Measurements from ENCODE around the gene CRACDL. TPM values are rescaled to one million over a fixed set of nuclear protein-coding genes. Genes with fewer than 3 reads are reported as not detected.

Gene CRACDL
- total and polyA plus RNA-seq, 4 experiments from 2014 or later = 0.25 to 1.3 (median 1.2) TPM

- peaks cover 12% of the 10 kb centered on the region for H3K4me1 ChIP-seq (ENCODE audit: insufficient read depth, low read length)
- no peaks in the 10 kb centered on the region for H3K27me3 ChIP-seq (ENCODE audit: insufficient read depth, low read length)
- ChIA-PET POLR2A (ENCODE audit: partially characterized antibody) (interaction anchor here (0.9 to 1.0 kb wide), 2 partner anchors 21 to 80 kb away, joined by 3 read pairs; no protein-coding TSS in a partner anchor), CTCF (ENCODE audit: partially characterized antibody) (interaction anchor here (1.6 kb wide), 1 partner anchor 12 kb away, joined by 3 read pairs; no protein-coding TSS in a partner anchor)
- intact Hi-C loops (cut with micrococcal nuclease) = no loop called here
- Mint-ChIP-seq H3K4me3 (no peak overlapping the region), H3K27me3 (no peaks in the 10 kb centered on the region), H3K27ac (peak overlapping the region in 3 of 7 donors; percentile 29 to 63 (median 31)), H3K9me3 (no peaks in the 10 kb centered on the region), H3K4me1 (peaks cover 25 to 63% (median 42%) of the 10 kb centered on the region in 4 donors), H3K36me3 (no peaks in the 10 kb centered on the region)
- H3K36me3 ChIP-seq (ENCODE audit: insufficient read depth, low read length) = no peaks in the 10 kb centered on the region
- H3K27ac ChIP-seq (ENCODE audit: low read depth, low read length) = no peak overlapping the region
- H3K9me3 ChIP-seq (ENCODE audit: control insufficient read depth in 1 of 2, low read length in 2 of 2) = no peaks in the 10 kb centered on the region
- DNase-seq = no peak
- no peak overlapping the region for H3K4me3 ChIP-seq (ENCODE audit: low read length in 2 of 2)
Observed at GRCh38 chr2:98750593-98751282, 185.3 kb downstream of the CRACDL start.

- Histone ChIP-seq H3K4me1 (ENCODE audit: insufficient read depth, low read length) (peaks cover 29% of the 10 kb centered on the region), H3K36me3 (ENCODE audit: insufficient read depth, low read length) (no peaks in the 10 kb centered on the region), H3K4me3 (ENCODE audit: low read length in 2 of 2) (no peak overlapping the region), H3K9me3 (ENCODE audit: control insufficient read depth in 1 of 2, low read length in 2 of 2) (no peaks in the 10 kb centered on the region), H3K27ac (ENCODE audit: low read depth, low read length) (no peak overlapping the region), H3K27me3 (ENCODE audit: insufficient read depth, low read length) (no peaks in the 10 kb centered on the region)
- Mint-ChIP-seq H3K9me3 (no peaks in the 10 kb centered on the region), H3K4me1 (peaks cover 25 to 67% (median 48%) of the 10 kb centered on the region in 4 donors), H3K36me3 (no peaks in the 10 kb centered on the region), H3K27ac (peak overlapping the region in 4 of 7 donors; percentile 51 to 77 (median 61)), H3K4me3 (peak overlapping the region in 3 of 8 donors; percentile 14 to 47 (median 17)), H3K27me3 (no peaks in the 10 kb centered on the region)
- intact Hi-C loops (cut with micrococcal nuclease) = no loop called here
- ChIA-PET POLR2A (ENCODE audit: partially characterized antibody) (interaction anchor here (0.5 to 1.5 kb wide), 4 partner anchors 12 to 88 kb away, joined by 3 to 4 read pairs (median 3); no protein-coding TSS in a partner anchor), CTCF (ENCODE audit: partially characterized antibody) (no interaction called here)
- DNase-seq = no peak
Observed at GRCh38 chr2:98749066-98749450, 187.0 kb downstream of the CRACDL start.

GRCh38 chr2:98748292-98749065 lies 187.5 kb downstream of the CRACDL start:
- no peaks in the 10 kb centered on the region for H3K36me3 Mint-ChIP-seq
- POLR2A ChIA-PET (ENCODE audit: partially characterized antibody) = interaction anchor here (0.7 to 5.7 kb wide), 9 partner anchors 9 to 88 kb away, joined by 3 to 48 read pairs (median 4); partner anchors contain the start of gene MGAT4A
- Histone ChIP-seq H3K9me3 (ENCODE audit: control insufficient read depth in 1 of 2, low read length in 2 of 2) (no peaks in the 10 kb centered on the region), H3K27me3 (ENCODE audit: insufficient read depth, low read length) (no peaks in the 10 kb centered on the region), H3K36me3 (ENCODE audit: insufficient read depth, low read length) (no peaks in the 10 kb centered on the region), H3K4me1 (ENCODE audit: insufficient read depth, low read length) (peaks cover 34% of the 10 kb centered on the region), H3K4me3 (ENCODE audit: low read length in 2 of 2) (no peak overlapping the region), H3K27ac (ENCODE audit: low read depth, low read length) (no peak overlapping the region)
- H3K27ac Mint-ChIP-seq = peak overlapping the region in 5 of 7 donors; percentile 1 to 77 (median 58)
- no peaks in the 10 kb centered on the region for H3K27me3 Mint-ChIP-seq
- peaks cover 26 to 70% (median 48%) of the 10 kb centered on the region in 4 donors for H3K4me1 Mint-ChIP-seq
- no peak for DNase-seq
- CTCF ChIA-PET (ENCODE audit: partially characterized antibody) = no interaction called here
- no peaks in the 10 kb centered on the region for H3K9me3 Mint-ChIP-seq
- intact Hi-C loops (cut with micrococcal nuclease) = no loop called here
- H3K4me3 Mint-ChIP-seq = peak overlapping the region in 5 of 8 donors; percentile 5 to 47 (median 17)

GRCh38 chr2:98747888-98748287 lies 188.1 kb downstream of the CRACDL start:
- Mint-ChIP-seq H3K9me3 (no peaks in the 10 kb centered on the region), H3K4me1 (peaks cover 27 to 70% (median 49%) of the 10 kb centered on the region in 4 donors), H3K27me3 (no peaks in the 10 kb centered on the region), H3K36me3 (no peaks in the 10 kb centered on the region), H3K27ac (peak overlapping the region in 3 of 7 donors; percentile 1 to 55 (median 4)), H3K4me3 (peak overlapping the region in 2 of 8 donors; percentile 5 to 32)
- no peak overlapping the region for H3K27ac ChIP-seq (ENCODE audit: low read depth, low read length)
- H3K9me3 ChIP-seq (ENCODE audit: control insufficient read depth in 1 of 2, low read length in 2 of 2) = no peaks in the 10 kb centered on the region
- intact Hi-C loops (cut with micrococcal nuclease) = no loop called here
- ChIA-PET POLR2A (ENCODE audit: partially characterized antibody) (interaction anchor here (1.0 to 5.7 kb wide), 8 partner anchors 10 to 28 kb away, joined by 3 to 48 read pairs (median 4); partner anchors contain the start of gene MGAT4A), CTCF (ENCODE audit: partially characterized antibody) (interaction anchor here (0.7 to 1.4 kb wide), 2 partner anchors 8 to 11 kb away, joined by 3 read pairs; no protein-coding TSS in a partner anchor)
- H3K36me3 ChIP-seq (ENCODE audit: insufficient read depth, low read length) = no peaks in the 10 kb centered on the region
- H3K4me3 ChIP-seq (ENCODE audit: low read length in 2 of 2) = no peak overlapping the region
- peaks cover 37% of the 10 kb centered on the region for H3K4me1 ChIP-seq (ENCODE audit: insufficient read depth, low read length)
- H3K27me3 ChIP-seq (ENCODE audit: insufficient read depth, low read length) = no peaks in the 10 kb centered on the region
- DNase-seq = no peak

GRCh38 chr2:98746426-98746825 lies 189.6 kb downstream of the CRACDL start:
- no peaks in the 10 kb centered on the region for H3K9me3 ChIP-seq (ENCODE audit: control insufficient read depth in 1 of 2, low read length in 2 of 2)
- peaks cover 41% of the 10 kb centered on the region for H3K4me1 ChIP-seq (ENCODE audit: insufficient read depth, low read length)
- intact Hi-C loops (cut with micrococcal nuclease) = no loop called here
- no peaks in the 10 kb centered on the region for H3K27me3 Mint-ChIP-seq
- CTCF ChIA-PET (ENCODE audit: partially characterized antibody) = interaction anchor here (3.0 kb wide), 1 partner anchor 12 kb away, joined by 9 read pairs; no protein-coding TSS in a partner anchor
- no peaks in the 10 kb centered on the region for H3K27me3 ChIP-seq (ENCODE audit: insufficient read depth, low read length)
- H3K9me3 Mint-ChIP-seq = no peaks in the 10 kb centered on the region
- no peaks in the 10 kb centered on the region for H3K36me3 ChIP-seq (ENCODE audit: insufficient read depth, low read length)
- H3K36me3 Mint-ChIP-seq = no peaks in the 10 kb centered on the region
- no peak overlapping the region for H3K4me3 ChIP-seq (ENCODE audit: low read length in 2 of 2)
- no peak overlapping the region for H3K4me3 Mint-ChIP-seq
- POLR2A ChIA-PET (ENCODE audit: partially characterized antibody) = interaction anchor here (0.8 to 5.7 kb wide), 7 partner anchors 9 to 97 kb away, joined by 3 to 48 read pairs (median 5); no protein-coding TSS in a partner anchor
- no peak for DNase-seq
- H3K27ac ChIP-seq (ENCODE audit: low read depth, low read length) = no peak overlapping the region
- H3K4me1 Mint-ChIP-seq = peaks cover 30 to 76% (median 49%) of the 10 kb centered on the region in 4 donors
- H3K27ac Mint-ChIP-seq = no peak overlapping the region

DNA sequence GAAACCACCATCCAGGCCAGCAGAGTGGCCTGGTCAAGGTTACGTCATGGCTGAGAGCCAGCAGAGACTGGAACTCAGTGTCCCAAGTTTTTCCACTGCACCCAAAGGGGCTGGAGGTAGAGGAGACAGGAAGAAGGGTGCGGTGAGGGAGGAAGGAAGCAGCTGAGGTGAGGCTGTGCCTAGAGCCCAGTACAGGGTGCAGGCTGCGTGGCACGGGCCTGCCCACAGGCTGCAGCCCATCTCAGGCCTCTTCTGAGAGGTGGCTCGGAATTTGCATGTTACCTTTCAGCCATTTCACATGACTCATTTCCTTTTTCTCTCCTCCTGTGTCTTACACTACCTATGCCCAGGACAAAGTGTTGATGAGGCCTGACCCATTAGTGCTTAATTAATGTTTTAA lies 191.4 kb downstream of the CRACDL start:
- Mint-ChIP-seq H3K4me3 (peak overlapping the region in 2 of 8 donors; percentile 9 to 64), H3K27ac (peak overlapping the region in 3 of 7 donors; percentile 19 to 79 (median 77)), H3K4me1 (peaks cover 36 to 86% (median 48%) of the 10 kb centered on the region in 4 donors), H3K27me3 (no peaks in the 10 kb centered on the region), H3K9me3 (no peaks in the 10 kb centered on the region), H3K36me3 (no peaks in the 10 kb centered on the region)
- Histone ChIP-seq H3K27me3 (ENCODE audit: insufficient read depth, low read length) (no peaks in the 10 kb centered on the region), H3K4me3 (ENCODE audit: low read length in 2 of 2) (no peak overlapping the region), H3K27ac (ENCODE audit: low read depth, low read length) (peak overlapping the region; percentile 9), H3K4me1 (ENCODE audit: insufficient read depth, low read length) (peaks cover 41% of the 10 kb centered on the region), H3K9me3 (ENCODE audit: control insufficient read depth in 1 of 2, low read length in 2 of 2) (no peaks in the 10 kb centered on the region), H3K36me3 (ENCODE audit: insufficient read depth, low read length) (no peaks in the 10 kb centered on the region)
- POLR2A ChIA-PET (ENCODE audit: partially characterized antibody) = interaction anchor here (0.8 to 5.7 kb wide), 7 partner anchors 9 to 95 kb away, joined by 3 to 48 read pairs (median 7); partner anchors contain the start of gene MGAT4A
- intact Hi-C loops (cut with micrococcal nuclease) = no loop called here
- no peak for DNase-seq
- CTCF ChIA-PET (ENCODE audit: partially characterized antibody) = interaction anchor here (1.3 to 3.0 kb wide), 4 partner anchors 12 to 27 kb away, joined by 4 to 9 read pairs (median 6); no protein-coding TSS in a partner anchor

Data from CD4-positive, alpha-beta memory T cell (primary cell).